GM19455 (cell line): ENCODE measurements around the gene TEX101.
"Not testable (repeated sequence)": the region's sequence is repeated elsewhere in the genome, so short reads cannot be mapped to it uniquely, and the experiment has no call there.

Experiments used
- ATAC-seq: cut with Tn5 transposase; IDR thresholded peaks from one replicate; pipeline ENCODE4 v1.9.1; 2021; ENCODE audit not compliant: unreplicated experiment

Gene TEX101, protein sequence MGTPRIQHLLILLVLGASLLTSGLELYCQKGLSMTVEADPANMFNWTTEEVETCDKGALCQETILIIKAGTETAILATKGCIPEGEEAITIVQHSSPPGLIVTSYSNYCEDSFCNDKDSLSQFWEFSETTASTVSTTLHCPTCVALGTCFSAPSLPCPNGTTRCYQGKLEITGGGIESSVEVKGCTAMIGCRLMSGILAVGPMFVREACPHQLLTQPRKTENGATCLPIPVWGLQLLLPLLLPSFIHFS

DNA sequence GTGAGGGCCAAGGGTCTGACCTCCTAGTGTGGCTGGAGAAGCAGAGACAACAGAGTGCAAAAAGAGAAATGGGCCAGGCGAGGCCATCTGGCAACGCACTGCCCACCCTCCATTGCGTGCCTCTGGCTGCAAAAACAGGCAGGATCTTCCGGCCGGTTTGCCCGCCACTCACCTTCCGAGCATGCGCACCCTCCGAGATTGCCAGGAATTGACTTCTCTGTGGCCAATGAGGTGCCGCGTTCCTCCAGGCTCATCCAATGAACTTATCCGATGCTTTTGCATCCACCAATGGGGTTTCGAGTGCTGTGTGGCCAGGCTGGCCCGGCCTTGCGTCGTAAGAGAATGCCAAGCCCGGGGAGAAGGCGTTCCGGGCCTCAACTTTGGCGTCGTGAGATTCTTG lies at the start of gene TEX101:
TSS of gene TEX101 (plus strand) at position 337 of the 400 bp plus-strand sequence. CDS start 1,030 bp downstream, outside the sequence.
- no peak for ATAC-seq

DNA sequence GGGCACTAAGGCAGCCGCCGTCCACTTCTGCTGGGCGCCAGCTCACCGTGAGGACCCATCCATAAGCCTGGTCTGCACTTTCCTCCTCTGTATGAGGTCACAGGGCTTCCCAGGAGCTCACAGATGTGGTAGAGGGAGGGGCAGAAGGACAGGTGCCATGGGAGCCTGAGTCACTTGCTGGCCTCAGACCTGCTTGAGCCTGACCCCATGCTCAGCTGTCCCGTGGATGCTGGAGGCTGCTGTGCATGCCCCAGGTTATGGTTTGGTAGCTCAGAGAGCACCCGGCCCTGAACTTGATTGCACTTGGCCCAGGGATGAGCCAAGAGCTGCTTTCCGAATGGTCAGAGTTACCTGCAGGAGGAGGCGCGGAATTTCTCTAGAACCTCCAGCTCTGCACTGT lies 49.0 kb upstream of the TEX101 start:
- ATAC-seq, result not testable (repeated sequence)

DNA sequence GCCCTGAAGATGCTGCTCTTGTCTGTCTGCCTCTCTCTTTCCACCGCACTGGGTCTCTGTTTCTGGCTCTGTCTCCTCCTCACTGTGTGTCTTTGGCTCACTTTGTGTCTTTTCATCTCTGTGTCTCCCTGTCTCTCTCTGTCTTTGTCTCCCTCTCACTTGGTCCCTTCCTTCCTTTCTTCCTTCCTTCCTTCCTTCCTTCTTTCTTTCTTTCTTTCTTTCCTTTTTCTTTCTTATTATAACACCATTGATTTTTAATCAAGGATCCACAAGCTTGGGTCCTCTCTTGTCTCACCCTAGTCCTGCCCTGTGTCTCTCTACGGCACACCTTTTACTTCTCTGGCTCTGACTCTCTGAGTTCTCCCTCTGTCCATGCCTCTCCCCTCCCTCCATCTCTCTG lies 46.9 kb upstream of the TEX101 start:
- no peak for ATAC-seq

DNA sequence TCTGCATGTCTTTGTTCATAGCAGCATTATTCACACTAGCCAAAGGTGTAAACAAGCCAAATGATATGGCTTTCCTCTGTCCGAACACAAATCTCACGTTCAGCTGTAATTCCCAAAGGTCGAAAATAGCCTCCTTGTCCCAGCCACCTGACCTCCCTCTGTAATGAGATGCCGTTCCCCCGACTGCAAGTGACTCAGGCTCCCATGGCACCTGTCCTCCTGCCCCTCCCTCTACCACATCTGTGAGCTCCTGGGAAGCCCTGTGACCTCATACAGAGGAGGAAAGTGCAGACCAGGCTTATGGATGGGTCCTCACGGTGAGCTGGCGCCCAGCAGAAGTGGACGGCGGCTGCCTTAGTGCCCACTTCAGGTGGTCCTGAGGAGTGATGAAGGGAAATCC lies 45.8 kb upstream of the TEX101 start:
- not testable (repeated sequence) for ATAC-seq

DNA sequence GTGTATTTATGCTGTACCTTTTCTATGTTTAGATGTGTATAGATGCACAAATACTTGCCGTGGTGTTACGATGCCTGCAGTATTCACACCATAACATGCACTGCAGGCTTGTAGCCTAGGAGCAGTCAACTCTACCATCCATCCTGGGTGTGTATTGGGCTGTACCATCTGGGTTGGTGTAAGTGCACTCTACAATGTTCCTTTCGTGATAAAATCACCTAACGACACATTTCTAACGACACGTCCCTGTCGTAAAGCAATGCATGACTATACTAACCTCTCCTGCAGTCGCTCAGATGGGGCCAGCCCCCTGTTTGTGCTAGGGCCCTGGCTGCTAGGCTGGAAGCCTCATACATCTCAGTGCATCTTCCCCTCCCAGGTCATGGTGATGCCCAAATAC lies 42.8 kb upstream of the TEX101 start:
- no peak for ATAC-seq

DNA sequence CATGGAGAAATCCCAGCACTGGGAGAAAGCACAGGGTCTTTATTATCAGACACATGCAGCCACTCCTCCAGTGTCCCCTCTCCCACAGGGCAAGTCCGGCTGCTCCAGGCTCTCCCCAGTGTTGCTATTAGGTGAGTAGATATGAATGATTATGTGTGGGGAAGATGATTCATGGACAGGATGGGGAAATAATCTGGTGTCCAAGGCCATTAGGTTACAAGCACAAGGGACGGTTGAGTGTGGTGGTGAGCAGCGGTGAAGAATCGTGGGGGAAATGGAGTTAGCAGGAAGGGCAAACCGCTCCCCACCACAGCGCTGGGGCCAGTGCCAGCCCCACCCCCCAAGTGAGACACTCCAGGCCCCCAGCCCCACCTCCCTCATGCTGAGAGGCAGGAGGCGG lies 42.2 kb upstream of the TEX101 start:
- ATAC-seq, result no peak

DNA sequence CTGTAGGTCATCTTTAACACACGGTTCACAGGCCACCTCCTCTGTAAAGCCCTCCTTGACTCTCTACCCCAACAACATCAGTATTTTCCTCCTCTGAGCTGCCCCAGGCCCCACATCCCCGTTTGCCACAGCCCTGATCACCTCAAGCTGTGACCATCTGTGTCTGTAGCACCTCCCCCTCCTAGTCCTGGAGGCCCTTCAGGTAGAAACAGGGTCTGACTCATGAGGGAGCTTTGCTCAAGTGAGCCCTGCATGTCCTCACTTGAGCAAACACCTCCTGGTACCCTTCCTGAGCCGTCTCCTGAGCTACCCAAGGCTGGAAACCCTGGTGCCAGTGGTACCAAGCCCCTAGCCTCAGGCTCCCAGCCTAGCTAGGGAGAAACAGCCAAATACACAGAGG lies 37.1 kb upstream of the TEX101 start:
- ATAC-seq, result not testable (repeated sequence)

DNA sequence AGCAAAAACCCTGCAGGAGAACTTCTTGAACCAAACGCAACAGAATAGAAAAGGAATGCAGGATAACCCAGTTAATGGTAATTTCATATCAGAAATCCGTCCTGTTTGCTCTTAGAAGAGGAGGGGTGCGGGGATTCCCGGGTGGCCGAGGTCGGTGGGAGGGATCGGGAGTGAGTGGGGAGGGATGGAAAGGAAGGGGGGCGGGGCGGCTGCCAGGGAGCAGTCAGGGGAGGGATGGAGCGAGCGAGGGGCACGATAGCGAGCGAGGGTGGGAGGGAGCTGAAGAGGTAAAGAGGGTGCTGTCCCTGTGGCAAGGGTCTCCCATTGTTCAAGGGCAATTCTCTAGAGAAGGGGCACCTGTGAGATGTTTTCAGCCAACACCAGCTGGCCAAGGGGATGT lies 34.7 kb upstream of the TEX101 start:
- no peak for ATAC-seq

DNA sequence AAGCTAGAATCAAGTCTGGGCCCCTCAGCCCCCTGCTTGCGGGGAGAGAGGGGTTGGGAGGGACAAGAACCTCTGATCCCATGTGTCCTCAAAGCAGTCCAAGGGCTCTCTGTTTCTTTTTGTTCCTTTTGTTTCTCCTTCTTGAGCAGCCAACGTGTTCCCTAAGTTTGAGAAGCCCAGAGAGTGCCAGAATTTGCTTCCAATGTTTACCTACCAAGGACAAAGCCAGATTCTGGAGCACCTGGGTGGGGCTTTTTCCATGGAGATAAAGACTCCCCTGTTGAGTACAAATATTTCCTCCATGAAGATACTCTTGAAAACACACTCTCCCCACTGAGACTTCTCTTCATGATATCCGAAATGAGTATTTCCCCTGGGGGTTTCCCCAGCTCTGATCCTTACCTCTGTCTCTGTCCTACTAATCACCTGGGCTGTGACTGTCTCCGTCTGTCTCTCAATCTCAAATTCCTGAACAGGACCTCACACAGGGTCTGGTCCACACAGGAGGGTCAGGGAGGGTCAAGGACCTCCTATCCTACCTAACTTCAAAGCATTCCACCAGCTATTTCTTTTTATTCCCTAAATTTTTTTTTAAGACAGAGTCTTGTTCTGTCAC lies 33.8 kb upstream of the TEX101 start:
- no peak for ATAC-seq

DNA sequence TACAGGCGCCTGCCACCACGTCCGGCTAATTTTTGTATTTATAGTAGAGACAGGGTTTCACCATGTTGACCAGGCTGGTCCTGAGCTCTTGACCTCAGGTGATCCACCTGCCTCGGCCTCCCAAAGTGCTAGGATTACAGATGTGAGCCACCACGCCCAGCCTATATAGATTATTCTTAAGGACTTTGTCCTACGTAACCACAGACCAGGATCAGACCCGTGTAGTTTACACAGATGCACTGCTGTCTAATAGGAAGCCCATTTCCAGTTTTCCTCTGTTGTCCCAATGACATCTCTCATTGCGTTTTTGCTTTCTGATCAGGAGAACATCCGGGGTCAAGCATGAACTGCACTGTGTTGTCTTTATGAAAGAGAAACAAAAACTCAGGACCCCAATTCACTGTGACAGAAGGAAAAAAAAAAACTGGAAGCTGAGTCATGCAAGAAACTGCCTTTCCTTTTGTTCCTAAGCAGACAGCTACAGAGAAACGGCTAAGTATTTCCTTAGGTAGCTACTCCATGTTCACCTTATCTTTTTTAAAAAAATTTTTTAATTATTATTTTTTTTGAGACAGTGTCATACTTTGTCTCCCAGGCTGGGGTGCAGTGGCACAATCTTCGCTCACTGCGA lies 32.0 kb upstream of the TEX101 start:
- ATAC-seq, result not testable (repeated sequence)

DNA sequence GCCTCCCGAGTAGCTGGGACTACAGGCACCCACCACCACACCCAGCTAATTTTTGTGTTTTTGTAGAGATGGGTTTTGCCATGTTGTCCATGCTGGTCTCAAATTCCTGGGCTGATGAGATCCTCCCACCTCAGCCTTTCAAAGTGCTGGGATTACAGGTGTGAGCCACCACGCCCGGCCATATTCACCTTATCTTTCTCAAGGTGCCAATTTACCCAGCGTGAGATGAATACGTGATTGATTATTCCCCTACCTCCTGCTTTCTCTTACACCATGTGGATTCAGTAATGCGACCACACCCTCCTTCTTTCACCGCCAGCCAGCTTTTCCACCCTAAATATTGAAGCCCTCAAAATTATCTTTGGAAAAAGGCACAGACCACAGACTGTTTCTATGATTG lies 31.4 kb upstream of the TEX101 start:
- not testable (repeated sequence) for ATAC-seq

DNA sequence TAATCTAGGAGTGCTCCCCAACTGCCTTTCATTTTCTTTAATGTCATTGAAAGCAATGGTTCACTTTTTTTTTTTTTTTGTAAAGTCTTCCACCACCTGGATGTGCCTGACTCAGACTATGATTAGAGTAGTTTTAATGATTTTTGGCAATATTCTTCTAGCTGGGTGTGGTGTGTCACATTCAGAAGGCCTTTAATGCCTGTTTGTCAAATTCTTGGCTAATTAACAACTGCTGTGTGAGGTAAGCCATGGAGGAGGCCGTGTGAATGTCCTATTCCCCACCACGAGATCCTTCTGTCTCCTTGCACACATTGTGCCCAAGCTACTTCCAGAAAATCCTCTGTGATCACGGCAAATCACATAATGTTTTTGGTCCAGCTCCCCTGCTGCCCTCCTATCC lies 30.9 kb upstream of the TEX101 start:
- not testable (repeated sequence) for ATAC-seq

DNA sequence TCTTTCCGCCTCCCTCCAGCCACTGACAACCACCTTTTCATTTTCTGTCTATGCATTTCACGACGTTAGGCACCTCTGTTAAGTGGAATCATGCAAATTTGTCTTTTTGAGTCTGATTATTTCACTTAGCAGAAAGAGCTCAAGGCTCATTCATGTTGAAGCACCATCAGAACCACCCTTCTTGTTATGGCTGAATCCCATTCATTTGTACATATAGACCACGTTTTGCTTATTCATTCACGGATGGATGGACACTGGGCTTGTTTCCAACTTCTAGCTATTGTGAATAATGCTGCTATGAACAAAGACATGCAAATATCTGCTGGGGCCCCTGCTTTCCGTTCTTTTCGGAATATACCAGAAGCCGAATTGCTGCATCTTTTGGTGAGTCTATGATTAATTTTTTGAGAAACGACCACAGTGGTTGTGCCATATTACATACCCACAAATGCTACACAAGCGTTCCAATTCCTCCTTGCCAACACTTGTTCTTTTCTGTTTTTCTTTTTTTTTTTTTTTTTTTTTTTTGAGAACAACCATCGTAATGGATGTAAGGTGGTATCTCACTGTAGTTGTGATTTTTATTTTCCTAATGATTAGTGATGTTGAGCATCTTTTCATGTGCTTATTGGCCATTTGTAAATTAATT lies 23.7 kb upstream of the TEX101 start:
- ATAC-seq, result not testable (repeated sequence)

DNA sequence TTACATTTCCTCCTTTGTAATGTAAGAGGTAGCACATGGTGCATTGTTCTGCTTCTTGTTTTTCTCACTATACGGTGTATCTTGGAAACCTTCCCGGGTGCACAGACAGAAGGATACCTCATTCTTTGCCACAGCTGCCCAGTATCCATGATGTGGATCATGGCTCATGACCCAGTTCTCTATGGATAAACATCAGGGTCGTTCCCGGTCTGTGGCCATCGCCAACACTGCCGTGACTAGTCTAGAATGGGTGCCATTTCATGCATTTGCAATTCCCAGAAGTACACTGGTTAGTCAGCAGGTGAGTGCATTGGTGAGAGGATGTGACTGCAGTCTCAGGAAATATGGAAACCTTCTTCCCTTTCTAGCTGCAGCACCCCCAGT lies 23.1 kb upstream of the TEX101 start:
- ATAC-seq, result not testable (repeated sequence)

DNA sequence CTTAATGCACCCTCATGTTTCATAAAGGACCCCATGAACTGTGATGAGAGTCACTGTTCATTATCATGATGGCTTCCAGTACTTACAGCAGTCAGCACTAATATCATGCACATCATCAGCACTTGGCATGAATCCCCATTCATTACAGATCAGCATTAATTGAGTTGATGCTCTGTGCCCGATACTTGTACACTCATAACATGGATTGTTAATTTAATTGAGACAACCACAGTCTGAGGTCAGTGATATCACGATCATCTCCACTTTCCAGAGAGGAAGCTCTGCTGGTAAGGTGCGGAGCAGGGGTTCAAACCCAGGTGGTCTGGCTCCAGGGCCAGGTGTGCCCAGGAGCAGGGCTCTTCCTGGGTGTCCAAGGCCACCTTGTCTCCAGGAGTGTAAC lies 21.2 kb upstream of the TEX101 start:
- not testable (repeated sequence) for ATAC-seq

DNA sequence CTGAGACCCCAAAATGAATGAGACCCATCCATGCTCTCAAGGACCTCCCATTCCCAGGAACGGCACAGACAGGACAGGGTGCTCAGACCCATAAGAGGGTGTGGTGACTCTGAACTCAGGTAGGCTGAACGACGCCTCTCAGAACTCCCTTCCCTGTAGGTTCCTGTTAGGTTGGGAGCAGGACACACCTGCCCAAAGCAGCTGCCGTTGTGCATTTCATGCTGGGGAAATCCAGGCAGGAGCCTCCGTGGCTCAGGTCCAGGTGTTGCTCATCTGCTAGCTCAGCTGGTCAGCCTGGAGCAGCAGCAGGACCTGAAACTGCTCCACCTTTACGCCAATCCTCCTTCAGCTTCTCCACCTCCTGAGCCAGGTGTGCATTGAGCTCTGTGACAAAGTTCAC lies 19.1 kb upstream of the TEX101 start:
- ATAC-seq, result no peak

DNA sequence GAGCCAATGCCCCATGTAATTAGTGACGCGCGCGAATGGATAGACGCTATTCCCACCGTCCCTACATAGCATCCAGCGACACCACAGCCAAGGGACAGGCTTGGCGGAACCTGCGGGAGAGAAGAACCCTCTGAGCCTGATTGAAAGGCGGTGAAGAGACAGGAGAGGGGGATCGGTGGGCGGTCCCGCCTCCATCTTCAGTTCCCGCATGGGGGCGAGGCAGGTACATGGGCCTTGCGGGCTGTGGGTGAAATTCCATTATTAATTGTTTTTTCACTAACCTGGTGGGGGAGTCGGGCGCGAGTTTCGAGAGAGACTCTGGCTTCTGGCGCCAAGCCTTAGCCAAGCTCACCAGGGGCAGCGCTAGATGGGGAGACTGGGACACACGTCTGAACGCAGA lies 8.4 kb upstream of the TEX101 start:
- no peak for ATAC-seq

DNA sequence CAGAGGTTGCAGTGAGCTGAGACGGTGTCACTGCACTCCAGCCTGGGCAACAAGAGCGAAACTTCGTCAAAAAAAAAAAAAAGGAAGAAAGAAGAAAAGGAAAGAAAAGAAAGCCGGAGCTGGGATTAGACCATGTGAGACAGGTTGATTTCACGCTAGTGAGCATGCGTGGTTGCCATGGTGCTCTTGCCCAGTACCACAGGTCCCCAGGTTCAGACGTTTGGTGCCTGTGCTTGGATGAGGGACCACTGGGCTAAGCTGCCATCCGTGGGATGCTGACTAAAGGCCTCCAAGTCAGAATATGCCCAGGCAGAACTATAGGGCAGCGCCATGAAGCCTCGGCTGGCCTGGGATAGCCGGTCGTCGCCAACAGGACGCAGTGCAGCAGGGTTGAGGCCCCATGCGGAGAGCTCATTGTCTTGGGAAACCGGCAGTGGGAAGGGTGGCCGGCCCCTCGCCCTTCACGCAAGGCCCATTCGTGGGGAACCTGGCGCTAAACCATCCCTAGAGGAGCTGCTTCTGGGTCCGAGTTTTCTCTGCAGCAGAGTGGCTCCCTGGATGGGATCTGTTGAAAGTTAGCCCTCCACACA lies 7.2 kb upstream of the TEX101 start:
- no peak for ATAC-seq

DNA sequence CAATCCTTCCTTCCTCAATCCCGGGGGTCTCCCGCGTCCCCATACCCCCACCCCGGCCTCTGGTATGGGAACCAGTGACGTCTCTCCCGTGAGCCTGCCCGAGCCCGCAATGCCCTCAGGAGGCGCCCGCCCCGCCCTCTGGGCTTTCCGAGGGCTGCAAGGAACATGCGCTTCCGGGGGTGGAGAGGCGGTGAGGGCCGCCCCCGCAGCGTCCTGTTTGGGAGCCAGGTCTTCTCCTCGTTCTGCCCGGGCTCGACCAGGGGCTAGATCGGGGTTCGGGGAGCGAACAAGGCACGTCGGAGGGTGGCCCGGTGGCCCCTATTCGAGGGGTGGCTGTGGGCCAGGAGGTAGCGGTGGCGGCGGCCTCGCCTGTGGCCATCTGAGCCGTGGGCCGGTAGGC lies 6.6 kb upstream of the TEX101 start:
- no peak for ATAC-seq

DNA sequence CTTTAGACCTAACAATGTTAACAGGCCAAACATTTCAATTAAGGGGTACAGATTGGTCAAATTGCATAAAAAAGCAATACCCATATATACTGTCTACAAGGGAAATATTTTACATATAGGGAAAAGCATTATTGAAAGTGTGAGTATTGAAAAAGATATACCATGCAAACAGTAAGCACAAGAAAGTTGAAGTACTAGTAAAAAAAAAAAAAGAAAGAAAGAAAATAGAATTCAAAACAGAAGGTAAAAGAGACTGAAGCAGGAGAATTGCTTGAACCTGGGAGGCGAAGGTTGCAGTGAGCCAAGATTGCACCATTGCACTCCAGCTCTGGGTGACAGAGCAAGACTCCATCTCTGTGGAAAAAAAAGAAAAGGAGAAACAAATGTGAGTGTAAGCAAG lies 5.3 kb upstream of the TEX101 start:
- no peak for ATAC-seq

DNA sequence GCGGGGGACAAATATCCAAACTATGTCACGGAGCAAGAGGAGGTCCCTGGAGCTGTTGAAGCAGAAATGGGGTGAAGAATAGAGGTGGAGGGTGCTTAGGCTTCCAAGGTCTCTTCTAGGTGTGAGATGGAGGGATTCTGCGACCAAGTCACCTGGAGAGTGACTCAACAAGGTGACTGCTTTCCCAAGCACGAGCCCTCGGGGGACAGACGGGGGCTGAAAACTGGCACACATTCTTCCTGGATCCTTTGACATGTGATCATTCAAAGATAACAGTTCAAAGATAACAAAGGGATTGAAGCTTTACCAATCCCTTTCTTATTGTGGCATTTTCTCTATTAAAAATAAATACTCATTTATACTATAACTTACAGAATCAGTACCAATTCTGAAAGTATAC lies 2.2 kb upstream of the TEX101 start:
- no peak for ATAC-seq
